GM19452 (cell line): Measurements from ENCODE around the gene C19orf38.
"Not testable (repeated sequence)": the region's sequence is repeated elsewhere in the genome, so short reads cannot be mapped to it uniquely, and the experiment has no call there.

Experiments used
- ATAC-seq: cut with Tn5 transposase; IDR thresholded peaks from one replicate; pipeline ENCODE4 v1.9.1; 2021; ENCODE audit not compliant: unreplicated experiment

The C19orf38 gene

GRCh38 chr19:10872546-10873107, 24.4 kb downstream of the C19orf38 start:
- ATAC-seq = no peak

- ATAC-seq = no peak
Measured at GRCh38 chr19:10874024-10874423, 25.8 kb downstream of the C19orf38 start.

- peak; percentile 58 for ATAC-seq
Measured at GRCh38 chr19:10876459-10877240, 28.4 kb downstream of the C19orf38 start.

GRCh38 chr19:10877608-10878007, 29.4 kb downstream of the C19orf38 start:
- ATAC-seq = not testable (repeated sequence)

- no peak for ATAC-seq
Measured at GRCh38 chr19:10878253-10878652, 30.0 kb downstream of the C19orf38 start.

GRCh38 chr19:10881403-10882107, 33.3 kb downstream of the C19orf38 start:
- no peak for ATAC-seq

- ATAC-seq = no peak
Measured at GRCh38 chr19:10882108-10882457, 33.9 kb downstream of the C19orf38 start.

GRCh38 chr19:10884274-10884673, 36.1 kb downstream of the C19orf38 start:
- ATAC-seq = no peak

GRCh38 chr19:10885201-10886169, 37.3 kb downstream of the C19orf38 start:
- ATAC-seq = no peak

- ATAC-seq = no peak
Measured at GRCh38 chr19:10887616-10888367, 39.6 kb downstream of the C19orf38 start.

- no peak for ATAC-seq
Measured at GRCh38 chr19:10888421-10888866, 40.2 kb downstream of the C19orf38 start.

GRCh38 chr19:10889880-10890279, 41.7 kb downstream of the C19orf38 start:
- ATAC-seq = no peak

- no peak for ATAC-seq
Measured at GRCh38 chr19:10891405-10892086, 43.3 kb downstream of the C19orf38 start.

- no peak for ATAC-seq
Measured at GRCh38 chr19:10892256-10892655, 44.0 kb downstream of the C19orf38 start.

GRCh38 chr19:10894911-10895213, 46.6 kb downstream of the C19orf38 start:
- ATAC-seq = no peak

GRCh38 chr19:10895363-10895762, 47.1 kb downstream of the C19orf38 start:
- no peak for ATAC-seq

- ATAC-seq = no peak
Measured at GRCh38 chr19:10895920-10896319, 47.7 kb downstream of the C19orf38 start.

GRCh38 chr19:10896851-10897526, 48.8 kb downstream of the C19orf38 start:
- no peak for ATAC-seq

GRCh38 chr19:10898633-10899032, 50.4 kb downstream of the C19orf38 start:
- no peak for ATAC-seq
